ENCODE results near the gene KRT77. TPM values are rescaled to one million over a fixed set of nuclear protein-coding genes. Genes with fewer than 3 reads are reported as not detected.

The KRT77 gene
- total RNA-seq, 1 donor: not detected

- Histone ChIP-seq H3K79me2 (ENCODE audit: insufficient read depth, low read length) (no peaks in the 10 kb centered on the region), H4K20me1 (ENCODE audit: insufficient read depth, low read length) (no peaks in the 10 kb centered on the region), H3K4me3 (ENCODE audit: insufficient read depth, low read length) (no peak overlapping the region), H3K4me1 (ENCODE audit: insufficient read depth, low read length) (no peaks in the 10 kb centered on the region), H3K27ac (ENCODE audit: low read depth, low read length) (no peak overlapping the region), H2AFZ (ENCODE audit: low read length) (no peak overlapping the region), H3K9me3 (ENCODE audit: low read depth, low read length) (no peaks in the 10 kb centered on the region), H3K4me2 (ENCODE audit: insufficient read depth, low read length) (no peak overlapping the region), H3K27me3 (ENCODE audit: insufficient read depth, low read length) (peaks cover 26% of the 10 kb centered on the region), H3K36me3 (ENCODE audit: insufficient read depth, low read length) (no peaks in the 10 kb centered on the region)
- no peak for TF ChIP-seq CTCF (IDR thresholded peaks at IDR 0.05; ENCODE audit: extremely low read depth, low read depth, low read length)
- no peak for DNase-seq (ENCODE audit: insufficient read length, low spot score, missing footprints)
Measured at GRCh38 chr12:52720365-52720886, 17.1 kb upstream of the KRT77 start.

- TF ChIP-seq CTCF (IDR thresholded peaks at IDR 0.05; ENCODE audit: extremely low read depth, low read depth, low read length): no peak
- H3K36me3 ChIP-seq (ENCODE audit: insufficient read depth, low read length): no peaks in the 10 kb centered on the region
- no peaks in the 10 kb centered on the region for H3K4me1 ChIP-seq (ENCODE audit: insufficient read depth, low read length)
- DNase-seq (ENCODE audit: insufficient read length, low spot score, missing footprints): no peak
- no peaks in the 10 kb centered on the region for H3K9me3 ChIP-seq (ENCODE audit: low read depth, low read length)
- no peaks in the 10 kb centered on the region for H3K79me2 ChIP-seq (ENCODE audit: insufficient read depth, low read length)
- H3K27ac ChIP-seq (ENCODE audit: low read depth, low read length): no peak overlapping the region
- no peak overlapping the region for H2AFZ ChIP-seq (ENCODE audit: low read length)
- no peak overlapping the region for H3K4me3 ChIP-seq (ENCODE audit: insufficient read depth, low read length)
- no peaks in the 10 kb centered on the region for H4K20me1 ChIP-seq (ENCODE audit: insufficient read depth, low read length)
- no peak overlapping the region for H3K4me2 ChIP-seq (ENCODE audit: insufficient read depth, low read length)
- peaks cover 55% of the 10 kb centered on the region for H3K27me3 ChIP-seq (ENCODE audit: insufficient read depth, low read length)
Measured at GRCh38 chr12:52716061-52716460, 12.7 kb upstream of the KRT77 start.

- no peak overlapping the region for H3K4me2 ChIP-seq (ENCODE audit: insufficient read depth, low read length)
- no peaks in the 10 kb centered on the region for H3K36me3 ChIP-seq (ENCODE audit: insufficient read depth, low read length)
- no peaks in the 10 kb centered on the region for H3K9me3 ChIP-seq (ENCODE audit: low read depth, low read length)
- no peak for DNase-seq (ENCODE audit: insufficient read length, low spot score, missing footprints)
- no peaks in the 10 kb centered on the region for H4K20me1 ChIP-seq (ENCODE audit: insufficient read depth, low read length)
- no peak overlapping the region for H2AFZ ChIP-seq (ENCODE audit: low read length)
- no peak overlapping the region for H3K27ac ChIP-seq (ENCODE audit: low read depth, low read length)
- TF ChIP-seq CTCF (IDR thresholded peaks at IDR 0.05; ENCODE audit: extremely low read depth, low read depth, low read length): no peak
- peaks cover 62% of the 10 kb centered on the region for H3K27me3 ChIP-seq (ENCODE audit: insufficient read depth, low read length)
- H3K4me3 ChIP-seq (ENCODE audit: insufficient read depth, low read length): no peak overlapping the region
- H3K79me2 ChIP-seq (ENCODE audit: insufficient read depth, low read length): no peaks in the 10 kb centered on the region
- H3K4me1 ChIP-seq (ENCODE audit: insufficient read depth, low read length): no peaks in the 10 kb centered on the region
Measured at GRCh38 chr12:52715416-52715815, 12.1 kb upstream of the KRT77 start.

- H3K9me3 ChIP-seq (ENCODE audit: low read depth, low read length): no peaks in the 10 kb centered on the region
- no peaks in the 10 kb centered on the region for H3K36me3 ChIP-seq (ENCODE audit: insufficient read depth, low read length)
- no peak for TF ChIP-seq CTCF (IDR thresholded peaks at IDR 0.05; ENCODE audit: extremely low read depth, low read depth, low read length)
- no peaks in the 10 kb centered on the region for H4K20me1 ChIP-seq (ENCODE audit: insufficient read depth, low read length)
- no peaks in the 10 kb centered on the region for H3K4me1 ChIP-seq (ENCODE audit: insufficient read depth, low read length)
- no peak overlapping the region for H3K4me2 ChIP-seq (ENCODE audit: insufficient read depth, low read length)
- no peak overlapping the region for H2AFZ ChIP-seq (ENCODE audit: low read length)
- no peak overlapping the region for H3K4me3 ChIP-seq (ENCODE audit: insufficient read depth, low read length)
- DNase-seq (ENCODE audit: insufficient read length, low spot score, missing footprints): no peak
- no peak overlapping the region for H3K27ac ChIP-seq (ENCODE audit: low read depth, low read length)
- no peaks in the 10 kb centered on the region for H3K79me2 ChIP-seq (ENCODE audit: insufficient read depth, low read length)
- peaks cover 65% of the 10 kb centered on the region for H3K27me3 ChIP-seq (ENCODE audit: insufficient read depth, low read length)
Measured at GRCh38 chr12:52714887-52715281, 11.6 kb upstream of the KRT77 start.

All from osteoblast (primary cell).